GM12864 (cell line): Measurements from ENCODE around the gene RIMS4.

Experiments
- DNase-seq: peaks from one replicate; pipeline ENCODE4 v3.0.0-alpha.2; 2011; ENCODE audit warnings: low read depth
- H3K4me3 ChIP-seq: 2 replicates; pipeline ENCODE4 v1.5.1; 2011; ENCODE audit warnings: mild to moderate bottlenecking, low read depth, low read length, control low read depth
- CTCF ChIP-seq: IDR thresholded peaks from 2 replicates; pipeline ENCODE4 v1.5.1; 2011; ENCODE audit warnings: low read depth, mild to moderate bottlenecking, moderate library complexity, low read length, control low read depth, inconsistent platforms; ENCODE audit errors: missing control alignments

The RIMS4 gene

DNA sequence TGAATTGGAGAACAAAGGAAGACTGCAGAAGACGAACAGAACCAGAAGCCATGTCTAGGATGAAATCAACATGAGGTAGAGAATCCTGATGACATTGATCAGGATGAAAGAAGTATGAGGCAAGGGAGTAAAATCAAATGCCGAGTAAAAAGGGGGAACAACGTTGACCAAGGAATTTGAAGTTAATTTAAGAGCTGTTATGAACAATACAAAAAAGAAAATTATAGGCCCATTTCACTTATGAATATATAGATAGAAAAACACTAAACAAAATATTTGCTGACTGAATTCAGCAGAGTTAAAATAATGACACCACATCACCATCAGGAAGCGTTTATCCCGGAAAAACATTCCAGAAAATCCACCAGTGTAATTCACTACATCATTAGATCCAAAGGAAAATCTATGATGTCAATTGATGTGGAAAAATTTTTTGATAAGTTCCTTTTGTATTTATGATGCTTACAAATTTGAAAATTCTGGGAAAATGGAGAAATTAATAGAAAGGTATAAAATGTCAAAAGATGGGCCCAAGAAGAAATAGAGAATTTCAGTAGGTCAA is 103.2 kb downstream of the RIMS4 start:
- H3K4me3 ChIP-seq, result no peak overlapping the region
- no peak for DNase-seq
- no peak for TF ChIP-seq CTCF

DNA sequence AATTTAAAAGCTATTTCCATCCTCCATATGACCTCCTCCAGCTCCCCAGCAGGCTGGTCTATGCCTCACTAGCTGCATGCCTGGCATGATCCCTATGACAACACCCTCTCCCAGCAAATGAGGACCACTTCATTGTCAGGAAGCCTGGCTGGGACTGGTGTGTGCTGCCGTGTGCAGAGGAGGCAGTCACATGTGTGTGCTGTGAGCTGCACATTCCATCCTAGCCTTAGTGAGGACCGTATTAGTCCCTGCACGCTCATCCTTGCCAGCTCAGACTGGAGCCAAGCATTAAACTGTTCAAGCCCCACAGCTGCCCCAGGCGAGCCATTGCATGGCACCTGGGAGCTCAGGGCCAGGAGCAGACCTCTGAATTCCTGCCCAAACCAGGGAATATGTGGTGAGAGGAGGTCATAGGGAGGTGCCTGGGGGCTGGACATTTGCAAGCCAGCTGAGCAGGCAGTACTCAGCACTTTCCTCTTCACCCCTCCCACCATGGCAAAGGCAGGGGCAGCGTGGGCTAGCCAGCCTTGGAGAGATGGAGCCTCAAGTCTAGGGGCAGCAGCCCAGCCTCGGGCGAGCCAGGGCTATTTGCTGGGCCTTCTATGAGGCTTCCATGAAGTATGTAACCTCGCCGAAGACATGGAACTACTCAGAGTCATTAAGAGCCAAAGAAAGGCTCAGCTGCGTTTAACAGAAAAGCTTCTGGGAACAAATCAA is 103.9 kb downstream of the RIMS4 start:
- H3K4me3 ChIP-seq, result no peak overlapping the region
- TF ChIP-seq CTCF, result no peak
- no peak for DNase-seq

DNA sequence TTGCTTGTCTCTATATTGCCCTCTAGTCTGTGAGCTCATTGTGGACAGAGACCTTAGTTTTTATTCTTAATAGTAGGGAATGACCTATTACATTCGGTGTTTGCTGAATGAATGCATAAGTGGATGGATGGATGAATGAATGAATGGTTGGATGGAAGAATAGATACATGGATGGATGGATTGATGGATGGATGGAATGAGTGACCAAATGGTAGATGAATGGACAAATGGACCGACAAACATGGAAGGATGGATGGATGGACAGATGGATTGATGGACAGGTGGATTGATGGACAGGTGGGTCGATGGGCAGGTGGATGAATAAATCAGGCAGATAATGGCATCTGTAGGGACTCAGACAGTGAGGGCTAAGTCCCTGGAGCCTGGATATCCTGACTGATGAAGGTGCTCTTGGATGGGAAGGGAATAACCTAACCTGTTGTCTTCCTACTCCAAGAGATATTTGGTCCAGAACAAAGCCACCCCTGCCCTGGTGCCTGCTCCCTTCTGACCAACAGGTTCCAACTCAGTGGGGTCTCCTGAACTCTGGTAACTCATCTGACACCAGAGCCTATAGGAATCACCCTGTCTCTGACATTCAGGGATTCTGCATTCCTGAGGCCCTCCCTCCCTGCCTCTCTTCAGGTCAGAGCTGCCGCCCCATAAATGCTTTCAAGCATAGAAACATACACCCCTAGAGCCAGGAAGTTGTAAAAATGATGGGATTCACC is 104.8 kb downstream of the RIMS4 start:
- H3K4me3 ChIP-seq, result no peak overlapping the region
- no peak for DNase-seq
- TF ChIP-seq CTCF, result no peak

GRCh38 chr20:44704551-44704971 is 105.8 kb downstream of the RIMS4 start:
- no peak overlapping the region for H3K4me3 ChIP-seq
- DNase-seq, result no peak
- TF ChIP-seq CTCF, result no peak

- TF ChIP-seq CTCF, result no peak
- H3K4me3 ChIP-seq, result no peak overlapping the region
- no peak for DNase-seq
Measured at GRCh38 chr20:44703956-44704488, 106.3 kb downstream of the RIMS4 start.

GRCh38 chr20:44703183-44703925 is 107.0 kb downstream of the RIMS4 start:
- no peak for TF ChIP-seq CTCF
- DNase-seq, result no peak
- H3K4me3 ChIP-seq, result no peak overlapping the region
